T-cell (primary cell): ENCODE data around the gene PRKCQ. TPM values are rescaled to one million over a fixed set of nuclear protein-coding genes. Genes with fewer than 3 reads are reported as not detected.

Experiments
- ATAC-seq, 4 experiments: fragments of 200-7000 bp in 3 of 4; fragments of 150-1000 bp in 1 of 4; cut with Tn5 transposase; replicated peaks in 1 of 4; 1 replicate in 3 of 4; 2 replicates in 1 of 4; pipeline ENCODE4 v1.10.0; 2021; ENCODE audit warnings: moderate library complexity in 3 of 4, mild to moderate bottlenecking in 2 of 4, moderate number of reproducible peaks in 1 of 4
- CTCF ChIA-PET, 2 donors: fragments of 300-600 bp; sonication (Branson Sonifier 250); formaldehyde crosslinking; loops; one replicate each; lab custom pipeline; 2022; ENCODE audit warnings: antibody characterized with exemption in 2 of 2; lab: Charles Lee
- POLR2A ChIA-PET, 2 donors: fragments of 300-600 bp; sonication (Branson Sonifier 250); formaldehyde crosslinking; loops; one replicate each; lab custom pipeline; 2022; ENCODE audit warnings: antibody characterized with exemption in 2 of 2; lab: Charles Lee
- DNase-seq, 35 experiments: peaks; one replicate each; pipeline versions ENCODE4 v3.0.0 to v3.0.0-alpha.2; 2013 to 2023
- H3K27ac ChIP-seq: one replicate; pipeline ENCODE4 v1.5.1; 2013; ENCODE audit warnings: low read length
- H3K27me3 ChIP-seq, 2 experiments: replicated peaks in 1 of 2; 1 replicate in 1 of 2; 2 replicates in 1 of 2; pipeline versions ENCODE4 v1.6.1 to v1.7.0; 2013; ENCODE audit warnings: low read length in 1 of 2, mixed read lengths in 1 of 2; ENCODE audit not compliant: control insufficient read depth in 2 of 2, insufficient read depth in 2 of 2; ENCODE audit errors: extremely low read depth in 1 of 2
- H3K36me3 ChIP-seq, 2 donors: 1 replicate in 1 of 2; 2 replicates in 1 of 2; pipeline versions ENCODE4 v1.6.1 to v1.7.0; 2013; ENCODE audit warnings: low read length in 1 of 2; ENCODE audit not compliant: control insufficient read depth in 2 of 2, insufficient read depth in 1 of 2; ENCODE audit errors: extremely low read depth in 1 of 2
- H3K4me1 ChIP-seq, 2 experiments: 1 replicate in 1 of 2; 2 replicates in 1 of 2; pipeline versions ENCODE4 v1.6.1 to v1.7.0; 2013; ENCODE audit warnings: low read length in 2 of 2, mixed read lengths in 1 of 2; ENCODE audit not compliant: insufficient read depth in 2 of 2, control insufficient read depth in 1 of 2; ENCODE audit errors: extremely low read depth in 1 of 2
- H3K4me3 ChIP-seq, 2 donors: 1 replicate in 1 of 2; 2 replicates in 1 of 2; pipeline versions ENCODE4 v1.5.1 to v1.7.0; 2013; ENCODE audit warnings: mild to moderate bottlenecking in 2 of 2, low read length in 1 of 2, moderate library complexity in 1 of 2; ENCODE audit not compliant: control insufficient read depth in 1 of 2; ENCODE audit errors: extremely low read depth in 1 of 2
- H3K9me3 ChIP-seq: 2 replicates; pipeline ENCODE4 v1.7.0; 2013
- H3K27ac Mint-ChIP-seq, 2 donors: one replicate each; pipeline ENCODE4 v1.8.0; 2020 to 2021; ENCODE audit warnings: mild to moderate bottlenecking in 2 of 2, mixed read lengths in 2 of 2
- H3K27me3 Mint-ChIP-seq, 2 donors: one replicate each; pipeline ENCODE4 v1.8.0; 2021 to 2022; ENCODE audit warnings: mixed read lengths in 2 of 2
- H3K36me3 Mint-ChIP-seq: one replicate; pipeline ENCODE4 v1.8.0; 2021; ENCODE audit warnings: mixed read lengths
- H3K4me1 Mint-ChIP-seq, 3 donors: one replicate each; pipeline ENCODE4 v1.8.0; 2020 to 2022; ENCODE audit warnings: mixed read lengths in 3 of 3, mild to moderate bottlenecking in 1 of 3
- H3K4me3 Mint-ChIP-seq, 3 donors: one replicate each; pipeline ENCODE4 v1.8.0; 2020 to 2022; ENCODE audit warnings: mild to moderate bottlenecking in 3 of 3, mixed read lengths in 3 of 3, moderate library complexity in 3 of 3
- H3K9me3 Mint-ChIP-seq, 3 donors: one replicate each; pipeline ENCODE4 v1.8.0; 2020 to 2022; ENCODE audit warnings: mixed read lengths in 3 of 3
- WGBS: methylation state at CpG from one replicate; pipeline ENCODE4 v1.1.5; 2013; ENCODE audit warnings: missing lambda C conversion rate; ENCODE audit not compliant: insufficient coverage; 5-methylcytosine and 5-hydroxymethylcytosine counted together
- total RNA-seq, 35 experiments: library from RNA in 6 of 35; stranded (reverse) in 6 of 35; fragments of 120-200 nt in 1 of 35; gene quantifications; one replicate each; pipeline versions ENCODE4 v1.2.1 to v1.2.4 and lab custom pipeline; 2013 to 2026

PRKCQ gene
- total RNA-seq, 5 donors from 2014 or later (not counting 1 experiment from before 2014, with no cell fraction given), result 60.3 to 67.4 (median 61.6) TPM

GRCh38 chr10:6520138-6520537 is 59.9 kb downstream of the PRKCQ start:
- H3K9me3 ChIP-seq, result no peaks in the 10 kb centered on the region
- no peaks in the 10 kb centered on the region for H3K27me3 Mint-ChIP-seq
- H3K27me3 ChIP-seq, result no peaks in the 10 kb centered on the region
- DNase-seq, result no peak
- peaks cover 26 to 37% of the 10 kb centered on the region in 2 experiments for H3K4me1 ChIP-seq
- no peak overlapping the region for H3K4me3 ChIP-seq
- H3K4me3 Mint-ChIP-seq, result peak overlapping the region in 1 of 3 donors; percentile 22
- no peak overlapping the region for H3K27ac ChIP-seq
- CTCF ChIA-PET, result no interaction called here
- H3K36me3 ChIP-seq, result peaks cover 0 to 38% of the 10 kb centered on the region in 2 donors
- ATAC-seq, result no peak
- H3K9me3 Mint-ChIP-seq, result no peaks in the 10 kb centered on the region
- H3K4me1 Mint-ChIP-seq, result peaks cover 83 to 86% (median 85%) of the 10 kb centered on the region in 3 donors
- WGBS, result 95% methylated on average over 10 of the region's 10 CpGs
- H3K36me3 Mint-ChIP-seq, result peaks cover 29% of the 10 kb centered on the region
- POLR2A ChIA-PET, result interaction anchor here in 1 of 2 donors (0.6 kb wide), 2 partner anchors 10 to 134 kb away, joined by 3 to 5 read pairs; no protein-coding TSS in a partner anchor
- H3K27ac Mint-ChIP-seq, result peak overlapping the region; percentile 61 to 76

DNA sequence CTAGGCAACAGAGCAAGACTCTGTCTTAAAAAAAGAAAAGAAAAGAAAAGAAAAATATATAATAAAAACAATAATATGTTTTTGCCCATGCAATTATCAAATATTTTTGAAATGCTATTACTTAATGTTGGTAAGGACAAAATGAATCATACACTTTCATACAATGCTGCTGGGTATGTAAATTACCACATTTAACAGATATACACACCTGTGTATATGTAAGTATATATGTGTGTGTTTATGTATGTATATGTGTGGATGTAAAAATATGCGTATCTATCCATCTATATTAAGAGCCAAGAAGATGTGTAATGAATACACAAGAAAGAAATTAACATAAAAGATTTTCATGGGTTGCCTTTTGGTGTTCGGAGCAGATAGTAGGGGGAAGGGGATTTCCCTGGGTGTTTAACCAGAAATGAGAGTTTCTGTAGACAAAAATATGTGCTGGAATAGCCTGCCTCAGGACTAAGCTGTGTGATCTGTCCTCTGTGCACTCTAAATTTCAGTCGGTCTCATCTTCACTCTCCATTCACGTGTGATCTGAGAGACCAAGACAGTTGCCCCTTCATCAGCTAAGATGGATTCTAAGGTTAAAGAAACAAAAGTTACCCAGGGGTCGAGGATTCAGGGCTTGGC is 61.2 kb downstream of the PRKCQ start:
- H3K27ac Mint-ChIP-seq, result peak overlapping the region; percentile 75 to 78
- 37% methylated on average over 3 of the region's 5 CpGs for WGBS
- H3K4me3 ChIP-seq, result no peak overlapping the region
- H3K27me3 ChIP-seq, result no peaks in the 10 kb centered on the region
- no peaks in the 10 kb centered on the region for H3K9me3 Mint-ChIP-seq
- peak overlapping the region in 2 of 3 donors; percentile 3 to 22 for H3K4me3 Mint-ChIP-seq
- H3K4me1 Mint-ChIP-seq, result peaks cover 84 to 88% (median 87%) of the 10 kb centered on the region in 3 donors
- peaks cover 0 to 40% of the 10 kb centered on the region in 2 donors for H3K36me3 ChIP-seq
- ATAC-seq (peak; percentile 50 to 80 (median 56)), DNase-seq (peak in 1 of 35 experiments; percentile 57)
- H3K27ac ChIP-seq, result peak overlapping the region; percentile 35
- POLR2A ChIA-PET, result no interaction called here
- H3K36me3 Mint-ChIP-seq, result peaks cover 36% of the 10 kb centered on the region
- CTCF ChIA-PET, result interaction anchor here (0.6 to 1.1 kb wide), 2 partner anchors 37 to 59 kb away, joined by 3 to 9 read pairs; no protein-coding TSS in a partner anchor
- no peaks in the 10 kb centered on the region for H3K9me3 ChIP-seq
- H3K4me1 ChIP-seq, result peaks cover 26 to 42% of the 10 kb centered on the region in 2 experiments
- no peaks in the 10 kb centered on the region for H3K27me3 Mint-ChIP-seq

- Mint-ChIP-seq H3K4me1 (peaks cover 80 to 93% (median 91%) of the 10 kb centered on the region in 3 donors), H3K27ac (peak overlapping the region; percentile 55 to 77), H3K4me3 (peak overlapping the region in 1 of 3 donors; percentile 30), H3K27me3 (no peaks in the 10 kb centered on the region), H3K9me3 (no peaks in the 10 kb centered on the region), H3K36me3 (peaks cover 47% of the 10 kb centered on the region)
- H3K4me1 ChIP-seq, result peaks cover 28 to 54% of the 10 kb centered on the region in 2 experiments
- H3K27ac ChIP-seq, result no peak overlapping the region
- WGBS, result no CpG with 5 or more reads among the region's 5 CpGs
- ATAC-seq, result peak; percentile 49 to 73 (median 56)
- DNase-seq, result peak in 7 of 35 experiments; percentile 21 to 55 (median 25)
- no peak overlapping the region for H3K4me3 ChIP-seq
- ChIA-PET CTCF (interaction anchor here (0.6 to 1.8 kb wide), 10 partner anchors 11 to 1720 kb away, joined by 3 to 7 read pairs (median 4); no protein-coding TSS in a partner anchor), POLR2A (interaction anchor here (0.5 to 0.6 kb wide), 5 partner anchors 14 to 870 kb away, joined by 3 to 10 read pairs (median 4); no protein-coding TSS in a partner anchor)
- H3K9me3 ChIP-seq, result no peaks in the 10 kb centered on the region
- H3K27me3 ChIP-seq, result no peaks in the 10 kb centered on the region
- H3K36me3 ChIP-seq, result peaks cover 0 to 44% of the 10 kb centered on the region in 2 donors
Measured at GRCh38 chr10:6516929-6517284, 63.2 kb downstream of the PRKCQ start.

- H3K36me3 Mint-ChIP-seq, result peaks cover 49% of the 10 kb centered on the region
- POLR2A ChIA-PET, result interaction anchor here (0.6 to 1.0 kb wide), 4 partner anchors 14 to 870 kb away, joined by 3 to 4 read pairs (median 4); no protein-coding TSS in a partner anchor
Measured at GRCh38 chr10:6516281-6516928, 63.7 kb downstream of the PRKCQ start.

DNA sequence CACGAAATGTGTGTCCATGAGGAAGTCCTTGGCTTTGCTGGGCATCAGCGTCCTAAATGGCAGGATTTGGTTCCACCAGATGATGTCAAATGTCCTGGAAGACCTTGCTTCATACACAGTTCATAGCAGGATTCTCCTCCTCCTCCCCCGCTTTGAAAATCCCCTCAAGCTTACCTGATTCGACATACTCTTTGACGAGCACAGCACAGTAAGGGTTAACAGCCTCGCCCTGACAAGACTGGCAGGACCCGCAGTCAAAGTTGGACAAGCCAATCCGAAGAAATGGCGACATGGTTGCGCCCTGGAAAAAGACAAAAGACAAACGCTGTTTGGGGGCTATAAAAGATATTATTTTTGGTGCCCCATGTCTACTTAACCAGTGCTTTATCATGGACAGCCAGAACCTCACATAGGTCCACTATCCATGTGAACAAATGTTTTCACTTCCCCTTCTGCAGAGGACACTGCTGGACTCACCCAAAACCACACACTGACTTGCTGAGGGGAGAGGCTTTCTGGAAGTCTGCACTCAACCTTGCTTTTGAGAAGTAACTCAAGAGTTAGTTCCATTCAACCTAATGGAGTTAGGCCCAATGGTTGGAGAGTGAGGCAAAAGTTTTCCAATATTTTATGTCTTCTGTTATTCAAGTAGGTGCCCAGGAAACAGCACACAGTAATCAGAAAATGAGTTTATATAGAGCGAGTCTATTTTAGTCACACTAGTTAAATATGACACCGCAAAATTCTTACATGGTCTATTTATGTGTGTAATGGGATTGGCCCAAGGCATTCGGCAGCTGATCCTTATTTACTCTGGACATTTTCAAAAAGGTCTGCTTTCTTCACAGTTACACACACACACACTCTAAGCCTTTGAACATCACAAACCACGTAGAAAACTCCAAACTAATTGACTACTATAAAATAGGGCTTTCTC is 65.0 kb downstream of the PRKCQ start:
- Mint-ChIP-seq H3K4me1 (peaks cover 64 to 92% (median 87%) of the 10 kb centered on the region in 3 donors), H3K36me3 (peaks cover 50% of the 10 kb centered on the region), H3K27ac (peak overlapping the region; percentile 30 to 67), H3K9me3 (no peaks in the 10 kb centered on the region), H3K27me3 (no peaks in the 10 kb centered on the region), H3K4me3 (no peak overlapping the region)
- no peak for ATAC-seq
- H3K9me3 ChIP-seq, result no peaks in the 10 kb centered on the region
- WGBS, result 86% methylated on average over 9 of the region's 15 CpGs
- H3K27me3 ChIP-seq, result no peaks in the 10 kb centered on the region
- peaks cover 22 to 46% of the 10 kb centered on the region in 2 experiments for H3K4me1 ChIP-seq
- H3K27ac ChIP-seq, result no peak overlapping the region
- no peak for DNase-seq
- peaks cover 4 to 42% of the 10 kb centered on the region in 2 donors for H3K36me3 ChIP-seq
- H3K4me3 ChIP-seq, result no peak overlapping the region
- ChIA-PET POLR2A (interaction anchor here (0.6 to 0.8 kb wide), 2 partner anchors 16 to 273 kb away, joined by 4 to 5 read pairs; no protein-coding TSS in a partner anchor), CTCF (interaction anchor here (0.6 to 1.0 kb wide), 3 partner anchors 18 to 75 kb away, joined by 3 read pairs; no protein-coding TSS in a partner anchor)

More at GRCh38 chr10:6516281-6516928, 63.7 kb downstream of the PRKCQ start:
- Histone ChIP-seq H3K27me3 (no peaks in the 10 kb centered on the region), H3K9me3 (no peaks in the 10 kb centered on the region), H3K4me3 (no peak overlapping the region), H3K27ac (no peak overlapping the region), H3K36me3 (peaks cover 0 to 44% of the 10 kb centered on the region in 2 donors), H3K4me1 (peaks cover 28 to 54% of the 10 kb centered on the region in 2 experiments)
- peaks cover 76 to 95% (median 93%) of the 10 kb centered on the region in 3 donors for H3K4me1 Mint-ChIP-seq
- DNase-seq, result no peak
- ATAC-seq, result peak in 1 of 4 experiments; percentile 28
- H3K27ac Mint-ChIP-seq, result peak overlapping the region; percentile 55 to 77
- WGBS, result 92% methylated on average over 2 of the region's 7 CpGs
- H3K4me3 Mint-ChIP-seq, result peak overlapping the region in 1 of 3 donors; percentile 30
- no peaks in the 10 kb centered on the region for H3K27me3 Mint-ChIP-seq
- H3K9me3 Mint-ChIP-seq, result no peaks in the 10 kb centered on the region
- CTCF ChIA-PET, result interaction anchor here in 1 of 2 donors (0.8 to 1.8 kb wide), 5 partner anchors 11 to 65 kb away, joined by 3 to 5 read pairs (median 3); no protein-coding TSS in a partner anchor
